ENCODE measurements around the gene MANEAL. TPM values are rescaled to one million over a fixed set of nuclear protein-coding genes. Genes with fewer than 3 reads are reported as not detected.

The MANEAL gene
- total and polyA plus RNA-seq, 2 of the 13 experiments (the other 11 are each of a cell fraction or from before 2014, with no cell fraction given), result 20.8 to 26.4 TPM

DNA sequence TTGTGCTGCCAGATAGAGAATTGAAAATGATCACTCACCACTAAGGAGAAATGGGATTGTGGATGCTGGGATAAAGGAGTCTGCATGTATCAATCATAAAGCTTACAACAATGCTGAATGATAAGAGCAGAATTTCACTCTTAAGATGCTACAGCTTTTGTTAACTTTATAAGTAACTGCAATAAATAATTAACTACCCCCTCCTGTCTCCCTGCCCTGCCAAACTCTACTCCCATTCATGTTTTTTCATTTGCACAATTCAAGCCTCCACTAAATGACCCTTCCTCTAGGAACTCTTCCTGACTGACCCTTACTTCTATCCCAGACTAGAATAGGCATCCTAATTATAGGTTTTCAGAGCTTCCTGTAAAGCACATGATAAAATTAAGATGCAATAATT, 50.9 kb downstream of the MANEAL start:
- no peak for TF ChIP-seq SP1 (IDR thresholded peaks at IDR 0.05)
- no peak for TF ChIP-seq SP1 (CRISPR knock-in tag; IDR thresholded peaks at IDR 0.05)
- TF ChIP-seq, protein P1, sequence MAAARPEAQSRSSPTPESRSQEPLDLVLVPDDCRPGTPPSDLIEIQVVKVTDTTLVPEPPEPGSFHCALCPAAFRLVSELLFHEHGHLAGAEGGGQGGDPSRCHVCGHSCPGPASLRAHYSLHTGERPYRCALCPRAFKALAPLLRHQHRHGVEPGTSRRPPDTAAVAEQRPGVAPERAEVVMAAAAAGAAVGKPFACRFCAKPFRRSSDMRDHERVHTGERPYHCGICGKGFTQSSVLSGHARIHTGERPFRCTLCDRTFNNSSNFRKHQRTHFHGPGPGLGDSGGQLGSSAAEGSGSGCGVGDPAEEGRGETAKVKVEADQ (CRISPR knock-in tag; IDR thresholded peaks at IDR 0.05; ENCODE audit: borderline replicate concordance), result no peak
- TF ChIP-seq ZNF331 (CRISPR knock-in tag; IDR thresholded peaks at IDR 0.05), result no peak
- no peak for TF ChIP-seq ZNF556 (CRISPR knock-in tag; IDR thresholded peaks at IDR 0.05; ENCODE audit: borderline replicate concordance)
- TF ChIP-seq, protein P2, sequence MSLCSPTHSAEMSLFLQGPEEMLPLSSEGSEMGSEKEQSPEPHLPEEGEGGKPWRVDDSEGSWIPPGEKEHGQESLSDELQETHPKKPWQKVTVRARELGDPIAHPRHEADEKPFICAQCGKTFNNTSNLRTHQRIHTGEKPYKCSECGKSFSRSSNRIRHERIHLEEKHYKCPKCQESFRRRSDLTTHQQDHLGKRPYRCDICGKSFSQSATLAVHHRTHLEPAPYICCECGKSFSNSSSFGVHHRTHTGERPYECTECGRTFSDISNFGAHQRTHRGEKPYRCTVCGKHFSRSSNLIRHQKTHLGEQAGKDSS (CRISPR knock-in tag; IDR thresholded peaks at IDR 0.05; ENCODE audit: borderline replicate concordance, low read depth), result no peak
- no peak for TF ChIP-seq ATRX (CRISPR knock-in tag; IDR thresholded peaks at IDR 0.05; ENCODE audit: borderline replicate concordance)
- TF ChIP-seq, protein P3, sequence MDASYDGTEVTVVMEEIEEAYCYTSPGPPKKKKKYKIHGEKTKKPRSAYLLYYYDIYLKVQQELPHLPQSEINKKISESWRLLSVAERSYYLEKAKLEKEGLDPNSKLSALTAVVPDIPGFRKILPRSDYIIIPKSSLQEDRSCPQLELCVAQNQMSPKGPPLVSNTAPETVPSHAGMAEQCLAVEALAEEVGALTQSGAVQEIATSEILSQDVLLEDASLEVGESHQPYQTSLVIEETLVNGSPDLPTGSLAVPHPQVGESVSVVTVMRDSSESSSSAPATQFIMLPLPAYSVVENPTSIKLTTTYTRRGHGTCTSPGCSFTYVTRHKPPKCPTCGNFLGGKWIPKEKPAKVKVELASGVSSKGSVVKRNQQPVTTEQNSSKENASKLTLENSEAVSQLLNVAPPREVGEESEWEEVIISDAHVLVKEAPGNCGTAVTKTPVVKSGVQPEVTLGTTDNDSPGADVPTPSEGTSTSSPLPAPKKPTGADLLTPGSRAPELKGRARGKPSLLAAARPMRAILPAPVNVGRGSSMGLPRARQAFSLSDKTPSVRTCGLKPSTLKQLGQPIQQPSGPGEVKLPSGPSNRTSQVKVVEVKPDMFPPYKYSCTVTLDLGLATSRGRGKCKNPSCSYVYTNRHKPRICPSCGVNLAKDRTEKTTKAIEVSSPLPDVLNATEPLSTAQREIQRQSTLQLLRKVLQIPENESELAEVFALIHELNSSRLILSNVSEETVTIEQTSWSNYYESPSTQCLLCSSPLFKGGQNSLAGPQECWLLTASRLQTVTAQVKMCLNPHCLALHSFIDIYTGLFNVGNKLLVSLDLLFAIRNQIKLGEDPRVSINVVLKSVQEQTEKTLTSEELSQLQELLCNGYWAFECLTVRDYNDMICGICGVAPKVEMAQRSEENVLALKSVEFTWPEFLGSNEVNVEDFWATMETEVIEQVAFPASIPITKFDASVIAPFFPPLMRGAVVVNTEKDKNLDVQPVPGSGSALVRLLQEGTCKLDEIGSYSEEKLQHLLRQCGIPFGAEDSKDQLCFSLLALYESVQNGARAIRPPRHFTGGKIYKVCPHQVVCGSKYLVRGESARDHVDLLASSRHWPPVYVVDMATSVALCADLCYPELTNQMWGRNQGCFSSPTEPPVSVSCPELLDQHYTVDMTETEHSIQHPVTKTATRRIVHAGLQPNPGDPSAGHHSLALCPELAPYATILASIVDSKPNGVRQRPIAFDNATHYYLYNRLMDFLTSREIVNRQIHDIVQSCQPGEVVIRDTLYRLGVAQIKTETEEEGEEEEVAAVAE (CRISPR knock-in tag; IDR thresholded peaks at IDR 0.05; ENCODE audit: borderline replicate concordance), result no peak
- TF ChIP-seq ZNF558 (CRISPR knock-in tag; IDR thresholded peaks at IDR 0.05; ENCODE audit: borderline replicate concordance), result no peak
- no peak for TF ChIP-seq ZFP62 (CRISPR knock-in tag; IDR thresholded peaks at IDR 0.05)
- TF ChIP-seq ZSCAN12 (CRISPR knock-in tag; IDR thresholded peaks at IDR 0.05), result no peak
- no peak for TF ChIP-seq ZSCAN21 (CRISPR knock-in tag; IDR thresholded peaks at IDR 0.05; ENCODE audit: borderline replicate concordance)
- TF ChIP-seq, protein P4, sequence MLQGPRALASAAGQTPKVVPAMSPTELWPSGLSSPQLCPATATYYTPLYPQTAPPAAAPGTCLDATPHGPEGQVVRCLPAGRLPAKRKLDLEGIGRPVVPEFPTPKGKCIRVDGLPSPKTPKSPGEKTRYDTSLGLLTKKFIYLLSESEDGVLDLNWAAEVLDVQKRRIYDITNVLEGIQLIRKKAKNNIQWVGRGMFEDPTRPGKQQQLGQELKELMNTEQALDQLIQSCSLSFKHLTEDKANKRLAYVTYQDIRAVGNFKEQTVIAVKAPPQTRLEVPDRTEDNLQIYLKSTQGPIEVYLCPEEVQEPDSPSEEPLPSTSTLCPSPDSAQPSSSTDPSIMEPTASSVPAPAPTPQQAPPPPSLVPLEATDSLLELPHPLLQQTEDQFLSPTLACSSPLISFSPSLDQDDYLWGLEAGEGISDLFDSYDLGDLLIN (CRISPR knock-in tag; IDR thresholded peaks at IDR 0.05; ENCODE audit: borderline replicate concordance), result no peak
- TF ChIP-seq JARID2 (CRISPR knock-in tag; IDR thresholded peaks at IDR 0.05; ENCODE audit: insufficient replicate concordance), result no peak
- TF ChIP-seq GTF2F1 (IDR thresholded peaks at IDR 0.05; ENCODE audit: low read length), result no peak
- no peak for TF ChIP-seq NFATC3 (CRISPR knock-in tag; IDR thresholded peaks at IDR 0.05)
- TF ChIP-seq, protein P5, sequence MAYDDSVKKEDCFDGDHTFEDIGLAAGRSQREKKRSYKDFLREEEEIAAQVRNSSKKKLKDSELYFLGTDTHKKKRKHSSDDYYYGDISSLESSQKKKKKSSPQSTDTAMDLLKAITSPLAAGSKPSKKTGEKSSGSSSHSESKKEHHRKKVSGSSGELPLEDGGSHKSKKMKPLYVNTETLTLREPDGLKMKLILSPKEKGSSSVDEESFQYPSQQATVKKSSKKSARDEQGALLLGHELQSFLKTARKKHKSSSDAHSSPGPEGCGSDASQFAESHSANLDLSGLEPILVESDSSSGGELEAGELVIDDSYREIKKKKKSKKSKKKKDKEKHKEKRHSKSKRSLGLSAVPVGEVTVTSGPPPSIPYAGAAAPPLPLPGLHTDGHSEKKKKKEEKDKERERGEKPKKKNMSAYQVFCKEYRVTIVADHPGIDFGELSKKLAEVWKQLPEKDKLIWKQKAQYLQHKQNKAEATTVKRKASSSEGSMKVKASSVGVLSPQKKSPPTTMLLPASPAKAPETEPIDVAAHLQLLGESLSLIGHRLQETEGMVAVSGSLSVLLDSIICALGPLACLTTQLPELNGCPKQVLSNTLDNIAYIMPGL (CRISPR knock-in tag; IDR thresholded peaks at IDR 0.05; ENCODE audit: borderline replicate concordance in 1 of 2, low read depth in 1 of 2), result no peak
- peaks cover 3% of the 10 kb centered on the region for H3K79me2 ChIP-seq (ENCODE audit: insufficient read depth, low read length)
- no TSS peak for BruUV-seq (replicated peaks)
- FAIRE-seq, result no peak
- H3K4me2 ChIP-seq (ENCODE audit: low read depth, low read length), result no peak overlapping the region
- no peaks in the 10 kb centered on the region for H4K20me1 ChIP-seq (ENCODE audit: insufficient read depth, low read length)
- CTCF ChIA-PET (ENCODE audit: low intra/inter-chr PET ratio, low total read pairs), result no interaction called here
- no peak overlapping the region for H3K4me3 ChIP-seq (replicated peaks in 1 of 3; ENCODE audit: insufficient read depth in 1 of 3, low read depth in 2 of 3, low read length in 3 of 3)
- H3K36me3 ChIP-seq (replicated peaks in 1 of 2; ENCODE audit: control insufficient read depth in 1 of 2, insufficient read depth in 2 of 2, low read length in 2 of 2), result peaks cover 9 to 22% of the 10 kb centered on the region in 2 experiments; a peak in 4 of 5 replicates
- H3K4me1 ChIP-seq (ENCODE audit: insufficient read depth, low read length), result no peaks in the 10 kb centered on the region
- intact Hi-C loops (cut with micrococcal nuclease; ENCODE audit: unreplicated experiment) (no loop called here), in situ Hi-C loops (cut with HindIII; ENCODE audit: extremely low pct_ligation_motif_present, low pct_unique_long_range_greater_than_20kb) (no loop called here)
- H2AFZ ChIP-seq (ENCODE audit: low read length), result no peak overlapping the region
- no peaks in the 10 kb centered on the region for H3K27me3 ChIP-seq (ENCODE audit: control insufficient read depth in 1 of 2, insufficient read depth in 2 of 2, low read length in 2 of 2)
- no peaks in the 10 kb centered on the region for H3K9me3 ChIP-seq (ENCODE audit: low read length)
- DNase-seq (ENCODE audit: low spot score), result no peak
- no peak overlapping the region for H3K27ac ChIP-seq (ENCODE audit: extremely low read length, insufficient read depth, low read length)
- ATAC-seq, result no peak
- POLR2A ChIA-PET, result interaction anchor here (1.2 kb wide), 1 partner anchor 15 kb away, joined by 3 read pairs; the partner anchor contains the start of gene MTF1
- H3K9ac ChIP-seq (ENCODE audit: insufficient read depth, low read depth, low read length), result no peak overlapping the region

Measured in HepG2 (cell line).